SU-DHL-6 (cell line): Measurements from ENCODE around the gene RELL1.

Experiments
- CTCF ChIP-seq: fragments of 200-600 bp; sonication (generic); IDR thresholded peaks from one replicate; pipeline ENCODE4 v1.5.1; 2017; ENCODE audit warnings: antibody characterized with exemption, mild to moderate bottlenecking, low read length, moderate library complexity; ENCODE audit not compliant: insufficient read depth, poor library complexity, severe bottlenecking
- EZH2phosphoT487 ChIP-seq: fragments of 200-600 bp; sonication (generic), shearing (Covaris generic); conservative IDR thresholded peaks from 2 replicates; pipeline ENCODE4 v1.6.1; 2018; ENCODE audit warnings: mild to moderate bottlenecking, antibody characterized with exemption, low read length, moderate library complexity, mixed read lengths

DNA sequence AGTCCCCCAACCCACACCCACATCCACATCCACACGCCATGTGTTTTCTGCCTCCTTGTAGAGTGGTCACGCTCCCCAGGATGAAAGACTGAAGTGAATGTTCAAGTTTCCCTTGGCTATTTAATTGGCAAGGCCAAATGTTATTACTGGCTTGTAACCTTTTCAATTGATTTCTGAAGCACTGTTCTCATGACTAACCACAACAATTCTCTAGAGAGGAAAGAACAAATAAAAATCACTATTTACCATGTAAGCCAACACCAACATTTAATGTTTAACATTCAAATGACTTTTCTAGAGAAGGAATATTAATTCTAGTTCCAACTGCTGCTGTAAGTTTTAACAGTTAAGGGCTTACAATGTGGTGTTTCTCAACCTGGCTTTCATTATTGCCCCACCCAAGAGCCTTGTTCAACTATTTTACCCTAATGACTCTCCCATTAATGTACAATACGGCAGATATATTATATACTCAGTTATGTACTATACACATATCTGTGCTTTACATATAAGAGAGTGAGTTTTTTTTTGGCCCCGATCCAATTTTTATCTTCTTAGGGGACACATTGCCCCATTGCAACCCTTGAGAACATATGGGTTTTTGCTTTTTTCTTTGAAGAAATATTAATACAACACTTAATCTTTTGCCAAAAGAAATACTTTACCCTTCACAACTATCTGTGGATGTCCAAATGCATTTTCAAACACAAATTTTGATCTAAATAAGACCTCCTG, 46.5 kb downstream of the RELL1 start:
- TF ChIP-seq EZH2phosphoT487 = no peak
- no peak for TF ChIP-seq CTCF
